Neuronal stem cell (in vitro differentiated cells): Measurements from ENCODE around the gene LIFR.
"Not testable (repeated sequence)": the region's sequence is repeated elsewhere in the genome, so short reads cannot be mapped to it uniquely, and the experiment has no call there.

Source experiments
- DNase-seq: peaks from one replicate; pipeline ENCODE4 v3.0.0-alpha.2; 2013; ENCODE audit warnings: low spot score
- H2AFZ ChIP-seq: one replicate; pipeline ENCODE4 v1.6.1; 2013; ENCODE audit warnings: mild to moderate bottlenecking, low read length, inconsistent platforms
- H2AK5ac ChIP-seq: 2 replicates; pipeline ENCODE4 v1.6.1; 2013; ENCODE audit warnings: low read depth, mild to moderate bottlenecking, inconsistent platforms, low read length, moderate library complexity, mixed read lengths
- H2BK120ac ChIP-seq: 2 replicates; pipeline ENCODE4 v1.6.1; 2013; ENCODE audit warnings: low read depth, mild to moderate bottlenecking, inconsistent platforms, low read length, moderate library complexity, mixed read lengths
- H2BK12ac ChIP-seq: one replicate; pipeline ENCODE4 v1.6.1; 2013; ENCODE audit warnings: low read length, inconsistent platforms
- H2BK15ac ChIP-seq: 2 replicates; pipeline ENCODE4 v1.6.1; 2013; ENCODE audit warnings: mild to moderate bottlenecking, low read length, inconsistent platforms, mixed read lengths
- H2BK5ac ChIP-seq: one replicate; pipeline ENCODE4 v1.6.1; 2013; ENCODE audit warnings: inconsistent platforms, mild to moderate bottlenecking, low read length, moderate library complexity
- H3K14ac ChIP-seq: one replicate; pipeline ENCODE4 v1.6.1; 2013; ENCODE audit warnings: low read length, inconsistent platforms
- H3K18ac ChIP-seq: 2 replicates; pipeline ENCODE4 v1.6.1; 2013; ENCODE audit warnings: low read length, inconsistent platforms
- H3K23ac ChIP-seq: 2 replicates; pipeline ENCODE4 v1.6.1; 2013; ENCODE audit warnings: low read depth, mild to moderate bottlenecking, mixed read lengths, low read length, inconsistent platforms; ENCODE audit not compliant: poor library complexity
- H3K27ac ChIP-seq: replicated peaks from 3 replicates; pipeline ENCODE4 v1.5.1; 2013; ENCODE audit warnings: low read length, inconsistent platforms
- H3K27me3 ChIP-seq, 3 experiments: 2 replicates each; pipeline ENCODE4 v1.6.1; 2013; ENCODE audit warnings: low read length in 3 of 3, mild to moderate bottlenecking in 2 of 3, inconsistent platforms in 1 of 3, low read depth in 1 of 3, mixed read lengths in 1 of 3, moderate library complexity in 1 of 3; ENCODE audit not compliant: control insufficient read depth in 3 of 3, insufficient read depth in 3 of 3
- H3K36me3 ChIP-seq, 2 donors: replicated peaks in 1 of 2; 2 replicates each; pipeline ENCODE4 v1.6.1; 2013; ENCODE audit warnings: low read length in 2 of 2; ENCODE audit not compliant: control insufficient read depth in 2 of 2, insufficient read depth in 2 of 2
- H3K4ac ChIP-seq: 2 replicates; pipeline ENCODE4 v1.6.1; 2013; ENCODE audit warnings: inconsistent platforms, mild to moderate bottlenecking, low read length, moderate library complexity
- H3K4me1 ChIP-seq, 2 donors: 1 replicate in 1 of 2; 2 replicates in 1 of 2; pipeline ENCODE4 v1.6.1; 2013; ENCODE audit warnings: low read length in 2 of 2, low read depth in 1 of 2; ENCODE audit not compliant: control insufficient read depth in 2 of 2, insufficient read depth in 1 of 2
- H3K4me2 ChIP-seq: one replicate; pipeline ENCODE4 v1.6.1; 2013; ENCODE audit warnings: mild to moderate bottlenecking, low read length, inconsistent platforms; ENCODE audit not compliant: insufficient read depth, poor library complexity, severe bottlenecking
- H3K4me3 ChIP-seq, 2 donors: 2 replicates each; pipeline ENCODE4 v1.5.1; 2013; ENCODE audit warnings: low read length in 2 of 2, mild to moderate bottlenecking in 2 of 2, inconsistent platforms in 1 of 2, moderate library complexity in 1 of 2
- H3K79me1 ChIP-seq: one replicate; pipeline ENCODE4 v1.6.1; 2013; ENCODE audit warnings: low read depth, mild to moderate bottlenecking, inconsistent platforms, low read length, moderate library complexity
- H3K9ac ChIP-seq: one replicate; pipeline ENCODE4 v1.6.1; 2013; ENCODE audit warnings: mild to moderate bottlenecking, low read depth, low read length, inconsistent platforms; ENCODE audit not compliant: poor library complexity
- H3K9me3 ChIP-seq, 2 donors: replicated peaks in 1 of 2; 2 replicates each; pipeline versions ENCODE3 to v1.6.1; 2013; ENCODE audit warnings: low read length in 2 of 2, mild to moderate bottlenecking in 2 of 2, inconsistent platforms in 1 of 2, low read depth in 1 of 2, mixed read lengths in 1 of 2, moderate library complexity in 1 of 2; ENCODE audit not compliant: control insufficient read depth in 2 of 2, insufficient read depth in 1 of 2
- H4K8ac ChIP-seq: one replicate; pipeline ENCODE4 v1.6.1; 2013; ENCODE audit warnings: low read depth, mild to moderate bottlenecking, inconsistent platforms, low read length, moderate library complexity
- H4K91ac ChIP-seq: one replicate; pipeline ENCODE4 v1.6.1; 2013; ENCODE audit warnings: low read length, low read depth, mild to moderate bottlenecking, inconsistent platforms; ENCODE audit not compliant: poor library complexity
- WGBS, 2 donors: extraction: QIAGEN DNeasy Blood & Tissue Kit; methylation state at CpG; one replicate each; pipeline ENCODE4 v1.1.7; 2013; ENCODE audit warnings: missing lambda C conversion rate in 2 of 2, mixed read lengths in 1 of 2; ENCODE audit not compliant: insufficient read length in 2 of 2, insufficient replicate concordance in 1 of 2; ENCODE audit errors: extremely low coverage in 2 of 2; 5-methylcytosine and 5-hydroxymethylcytosine counted together

Gene LIFR

DNA sequence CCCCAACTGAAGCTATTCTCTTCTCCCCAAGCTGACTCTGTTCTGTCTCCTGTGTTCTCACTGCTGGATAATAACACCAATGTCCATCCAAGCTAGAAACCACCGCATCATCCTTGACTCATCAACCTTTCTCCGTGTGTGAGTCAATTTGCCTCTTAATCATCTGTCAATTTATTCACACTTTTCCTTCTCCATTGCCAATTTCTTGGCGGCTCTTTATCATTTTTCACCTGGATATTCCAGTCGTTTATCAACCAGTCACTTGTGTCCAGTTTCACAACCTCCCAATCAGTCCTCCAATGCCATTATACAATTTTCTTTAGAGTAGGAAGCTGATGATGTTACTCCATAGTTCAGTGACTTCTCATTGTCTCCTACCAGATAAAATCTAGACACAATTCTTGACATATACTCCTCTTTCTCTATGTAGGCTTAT lies 45.4 kb upstream of the LIFR start:
- Histone ChIP-seq H3K36me3 (no peaks in the 10 kb centered on the region), H3K4ac (no peak overlapping the region), H3K4me2 (no peak overlapping the region), H3K27me3 (no peaks in the 10 kb centered on the region), H4K8ac (no peak overlapping the region), H3K14ac (no peak overlapping the region), H2BK5ac (no peak overlapping the region), H3K27ac (no peak overlapping the region), H2AK5ac (no peak overlapping the region), H4K91ac (no peak overlapping the region), H3K79me1 (no peaks in the 10 kb centered on the region), H3K4me3 (no peak overlapping the region), H2BK12ac (no peak overlapping the region), H2BK15ac (no peak overlapping the region), H3K9ac (no peak overlapping the region), H3K9me3 (no peaks in the 10 kb centered on the region), H2AFZ (no peak overlapping the region), H3K4me1 (peaks cover 0 to 4% of the 10 kb centered on the region in 2 donors), H3K23ac (no peak overlapping the region), H2BK120ac (no peak overlapping the region), H3K18ac (no peak overlapping the region)
- WGBS, 2 donors, result no CpG with 5 or more reads among the region's 4 CpGs
- DNase-seq, result no peak

DNA sequence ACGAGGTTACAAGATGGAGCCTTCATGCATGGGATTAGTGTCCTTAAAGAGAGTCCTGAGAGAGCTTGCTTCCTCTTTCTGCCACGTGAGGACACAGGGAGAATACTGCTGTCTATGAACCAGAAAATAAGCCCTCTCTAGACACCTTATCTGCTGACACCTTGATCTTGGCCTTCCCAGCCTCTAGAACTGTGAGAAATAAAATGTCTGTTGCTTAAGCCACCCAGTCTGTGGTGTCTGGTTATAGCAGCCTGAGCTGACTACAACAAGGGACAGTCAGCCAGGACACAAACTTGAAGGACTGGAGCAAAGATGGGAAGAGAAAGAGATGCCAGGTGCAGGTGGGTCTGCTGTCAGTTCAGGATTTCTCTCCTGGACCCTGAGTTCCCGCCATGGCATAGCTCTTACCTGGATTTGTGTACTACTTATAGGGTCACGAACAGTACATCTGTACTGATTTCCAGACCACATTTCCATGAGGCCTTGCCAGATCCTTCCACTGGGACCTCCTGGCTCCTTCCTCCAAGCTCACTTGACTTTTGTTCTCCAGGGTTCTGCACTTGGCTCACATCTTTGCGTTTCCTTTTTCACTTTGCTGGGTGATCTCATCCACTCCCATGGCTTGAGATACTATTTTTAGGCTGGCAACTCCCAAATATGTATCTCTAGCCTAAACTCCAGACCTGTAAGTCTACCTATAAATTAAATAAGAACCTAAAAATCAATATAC lies 44.9 kb upstream of the LIFR start:
- no peak overlapping the region for H2BK12ac ChIP-seq
- no peak overlapping the region for H4K91ac ChIP-seq
- H3K4ac ChIP-seq, result no peak overlapping the region
- H2AK5ac ChIP-seq, result no peak overlapping the region
- no peak overlapping the region for H3K27ac ChIP-seq
- no peak overlapping the region for H2BK120ac ChIP-seq
- H2AFZ ChIP-seq, result no peak overlapping the region
- H2BK15ac ChIP-seq, result no peak overlapping the region
- no peak overlapping the region for H2BK5ac ChIP-seq
- H3K4me3 ChIP-seq, result no peak overlapping the region
- H3K14ac ChIP-seq, result no peak overlapping the region
- no peaks in the 10 kb centered on the region for H3K36me3 ChIP-seq
- H3K9me3 ChIP-seq, result no peaks in the 10 kb centered on the region
- no peak overlapping the region for H3K4me2 ChIP-seq
- peaks cover 0 to 4% of the 10 kb centered on the region in 2 donors for H3K4me1 ChIP-seq
- no peak overlapping the region for H3K23ac ChIP-seq
- H3K79me1 ChIP-seq, result no peaks in the 10 kb centered on the region
- H3K27me3 ChIP-seq, result no peaks in the 10 kb centered on the region
- DNase-seq, result no peak
- no peak overlapping the region for H3K9ac ChIP-seq
- no peak overlapping the region for H3K18ac ChIP-seq
- no peak overlapping the region for H4K8ac ChIP-seq
- WGBS, 2 donors, result no CpG with 5 or more reads among the region's 5 CpGs

DNA sequence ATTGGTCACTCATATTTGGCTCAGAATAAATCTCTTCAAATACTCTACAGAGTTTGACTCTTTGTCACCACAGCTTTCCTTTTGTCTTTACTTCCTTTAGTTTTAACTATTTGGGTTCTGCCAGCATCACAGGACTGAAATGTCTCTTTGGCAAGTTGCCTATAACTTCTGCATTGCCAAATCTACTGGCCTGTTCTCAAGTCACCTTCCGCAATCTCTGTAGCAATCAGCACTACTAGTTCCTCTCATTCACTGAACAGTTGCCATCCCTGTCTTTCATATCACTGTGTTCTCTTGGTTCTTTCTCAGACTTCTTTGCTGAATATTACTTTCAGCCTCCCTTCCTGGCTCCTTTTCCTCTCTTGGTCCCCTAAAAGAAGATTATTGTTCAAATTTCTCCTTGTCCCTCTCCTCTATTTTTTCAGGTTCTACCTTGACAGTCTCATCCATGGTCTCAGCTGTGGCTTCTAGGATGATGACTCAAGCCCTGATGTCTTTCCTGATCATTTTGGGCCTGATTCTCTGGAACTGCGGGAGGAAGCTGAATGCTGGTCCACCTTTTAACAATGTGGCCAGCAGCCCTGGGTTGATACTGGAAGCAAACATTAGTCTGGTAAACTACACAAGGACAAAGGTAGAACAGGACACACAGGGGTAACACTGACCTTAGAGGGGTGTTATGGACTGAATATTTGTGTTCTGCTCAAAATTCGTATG lies 44.0 kb upstream of the LIFR start:
- DNase-seq, result no peak
- Histone ChIP-seq H2AK5ac (no peak overlapping the region), H3K27ac (no peak overlapping the region), H3K79me1 (no peaks in the 10 kb centered on the region), H3K36me3 (no peaks in the 10 kb centered on the region), H3K4me2 (no peak overlapping the region), H3K18ac (no peak overlapping the region), H4K8ac (no peak overlapping the region), H2AFZ (no peak overlapping the region), H3K23ac (no peak overlapping the region), H3K9ac (no peak overlapping the region), H3K9me3 (no peaks in the 10 kb centered on the region), H3K4me3 (no peak overlapping the region), H3K27me3 (no peaks in the 10 kb centered on the region), H2BK5ac (no peak overlapping the region), H3K4me1 (peaks cover 0 to 4% of the 10 kb centered on the region in 2 donors), H4K91ac (no peak overlapping the region), H3K14ac (no peak overlapping the region), H2BK120ac (no peak overlapping the region), H2BK15ac (no peak overlapping the region), H2BK12ac (no peak overlapping the region), H3K4ac (no peak overlapping the region)
- WGBS, 2 donors, result no CpG with 5 or more reads among the region's 3 CpGs

DNA sequence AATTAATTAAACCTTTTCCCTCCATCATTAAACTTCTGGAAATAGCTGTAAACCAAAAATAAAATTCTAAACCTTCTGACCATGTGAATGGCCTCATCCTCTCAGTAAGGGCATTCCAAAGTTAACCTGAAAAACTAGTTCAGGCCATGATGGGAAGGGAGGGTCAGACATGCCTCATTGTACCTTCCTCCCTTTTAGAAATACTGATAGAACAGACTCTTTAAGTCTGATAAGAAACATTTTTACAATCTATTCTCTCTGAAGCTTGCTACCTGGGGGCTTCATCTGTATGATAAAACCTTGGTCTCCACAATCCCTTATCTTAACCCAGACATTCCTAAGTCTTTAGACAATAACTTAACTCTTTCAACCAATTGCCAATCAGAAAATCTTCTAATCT lies 43.3 kb upstream of the LIFR start:
- H2BK12ac ChIP-seq, H3K14ac ChIP-seq, H3K27ac ChIP-seq, H3K79me1 ChIP-seq, H3K9me3 ChIP-seq, H2AK5ac ChIP-seq, H2AFZ ChIP-seq, H3K4me1 ChIP-seq, H3K4me2 ChIP-seq, DNase-seq, H3K9ac ChIP-seq, H2BK120ac ChIP-seq, H2BK5ac ChIP-seq, H2BK15ac ChIP-seq, H4K8ac ChIP-seq, H3K18ac ChIP-seq, H3K36me3 ChIP-seq, H3K23ac ChIP-seq, H4K91ac ChIP-seq, H3K4me3 ChIP-seq, H3K4ac ChIP-seq, H3K27me3 ChIP-seq: not testable (repeated sequence)
